Measurements from ENCODE around the gene SP8.

- TF ChIP-seq CTCF (conservative IDR thresholded peaks at IDR 0.05 in 1 of 2, IDR thresholded peaks at IDR 0.05 in 1 of 2; ENCODE audit: extremely low read depth in 1 of 2, insufficient read depth in 1 of 2, low read depth in 1 of 2, low read length in 2 of 2) (no peak), EZH2 (IDR thresholded peaks at IDR 0.05; ENCODE audit: borderline replicate concordance, low read length) (no peak)
Observed at GRCh38 chr7:20788420-20788990, 1.8 kb upstream of the SP8 start.

All from mammary epithelial cell (primary cell).